CD4-positive, alpha-beta T cell treated with Interleukin-15 for 4 hours (primary cell): Measurements from ENCODE around the gene C1QTNF6.

ENCODE experiments used
- DNase-seq: peaks from one replicate; pipeline ENCODE4 v3.0.0-alpha.2; 2020; ENCODE audit warnings: low spot score

Gene C1QTNF6

GRCh38 chr22:37190262-37190780 is 2.3 kb upstream of the C1QTNF6 start:
- no peak for DNase-seq

GRCh38 chr22:37188901-37189466 is 937 bp upstream of the C1QTNF6 start:
- no peak for DNase-seq

- no peak for DNase-seq
Measured at GRCh38 chr22:37187552-37187890, 526 bp downstream of the C1QTNF6 start.

GRCh38 chr22:37186997-37187522 is 987 bp downstream of the C1QTNF6 start:
- DNase-seq, result no peak

GRCh38 chr22:37186228-37186996 is 1.6 kb downstream of the C1QTNF6 start:
- DNase-seq, result peak; percentile 87

- no peak for DNase-seq
Measured at GRCh38 chr22:37185646-37186227, 2.3 kb downstream of the C1QTNF6 start.

- DNase-seq, result no peak
Measured at GRCh38 chr22:37184816-37185541, 3.1 kb downstream of the C1QTNF6 start.

GRCh38 chr22:37184380-37184755 is 3.7 kb downstream of the C1QTNF6 start:
- no peak for DNase-seq

GRCh38 chr22:37183432-37184379 is 4.3 kb downstream of the C1QTNF6 start:
- DNase-seq, result no peak

- no peak for DNase-seq
Measured at GRCh38 chr22:37182949-37183245, 5.2 kb downstream of the C1QTNF6 start.

- no peak for DNase-seq
Measured at GRCh38 chr22:37182101-37182948, 5.7 kb downstream of the C1QTNF6 start.

GRCh38 chr22:37181681-37182080 is 6.4 kb downstream of the C1QTNF6 start:
- DNase-seq, result no peak

GRCh38 chr22:37180531-37181231 is 7.4 kb downstream of the C1QTNF6 start:
- no peak for DNase-seq

GRCh38 chr22:37179622-37180420 is 8.2 kb downstream of the C1QTNF6 start:
- DNase-seq, result no peak

- no peak for DNase-seq
Measured at GRCh38 chr22:37179126-37179470, 8.9 kb downstream of the C1QTNF6 start.

- DNase-seq, result no peak
Measured at GRCh38 chr22:37178350-37179125, 9.5 kb downstream of the C1QTNF6 start.

GRCh38 chr22:37177755-37178154 is 10.3 kb downstream of the C1QTNF6 start:
- DNase-seq, result no peak

GRCh38 chr22:37177221-37177620 is 10.8 kb downstream of the C1QTNF6 start:
- no peak for DNase-seq
